ENCODE results near the gene PTH1R.

DNA sequence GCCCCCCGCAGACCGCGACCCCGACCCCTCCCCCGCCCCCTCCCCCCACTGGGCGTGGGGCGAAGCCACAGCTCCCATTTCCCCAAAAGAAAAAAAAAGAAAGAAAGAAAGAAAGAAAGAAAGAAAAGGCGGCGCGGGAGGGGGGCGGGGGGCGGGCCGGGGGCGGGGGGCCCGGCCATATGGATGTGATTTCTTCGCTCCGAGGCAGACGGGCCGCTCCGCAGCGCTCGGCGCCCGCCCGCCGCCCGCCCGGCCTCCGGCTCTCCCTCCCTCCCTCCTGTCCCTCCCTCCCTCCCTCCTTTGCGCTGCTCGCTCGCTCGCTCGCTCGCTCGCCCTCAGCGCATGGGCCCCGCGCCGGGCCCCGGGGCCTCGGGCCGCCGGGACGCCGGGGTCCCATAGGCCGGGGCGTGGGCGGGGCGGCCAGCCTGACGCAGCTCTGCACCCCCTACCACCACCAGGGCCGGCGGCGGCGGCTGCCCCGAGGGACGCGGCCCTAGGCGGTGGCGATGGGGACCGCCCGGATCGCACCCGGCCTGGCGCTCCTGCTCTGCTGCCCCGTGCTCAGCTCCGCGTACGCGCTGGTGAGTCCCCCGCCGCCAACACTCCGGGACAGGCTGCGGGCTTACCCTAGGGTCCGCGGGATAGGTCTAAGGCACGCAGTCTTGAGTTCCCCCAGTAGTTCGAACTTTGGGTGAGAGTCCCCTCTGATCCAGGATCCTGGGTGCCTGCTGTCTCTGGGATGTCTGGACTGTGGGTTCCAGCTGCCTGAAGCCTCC lies 5.7 kb downstream of the PTH1R start:
- no peak for TF ChIP-seq TCF7L2 (IDR thresholded peaks at IDR 0.05; ENCODE audit: low read depth, low read length)
- TF ChIP-seq, protein P1, sequence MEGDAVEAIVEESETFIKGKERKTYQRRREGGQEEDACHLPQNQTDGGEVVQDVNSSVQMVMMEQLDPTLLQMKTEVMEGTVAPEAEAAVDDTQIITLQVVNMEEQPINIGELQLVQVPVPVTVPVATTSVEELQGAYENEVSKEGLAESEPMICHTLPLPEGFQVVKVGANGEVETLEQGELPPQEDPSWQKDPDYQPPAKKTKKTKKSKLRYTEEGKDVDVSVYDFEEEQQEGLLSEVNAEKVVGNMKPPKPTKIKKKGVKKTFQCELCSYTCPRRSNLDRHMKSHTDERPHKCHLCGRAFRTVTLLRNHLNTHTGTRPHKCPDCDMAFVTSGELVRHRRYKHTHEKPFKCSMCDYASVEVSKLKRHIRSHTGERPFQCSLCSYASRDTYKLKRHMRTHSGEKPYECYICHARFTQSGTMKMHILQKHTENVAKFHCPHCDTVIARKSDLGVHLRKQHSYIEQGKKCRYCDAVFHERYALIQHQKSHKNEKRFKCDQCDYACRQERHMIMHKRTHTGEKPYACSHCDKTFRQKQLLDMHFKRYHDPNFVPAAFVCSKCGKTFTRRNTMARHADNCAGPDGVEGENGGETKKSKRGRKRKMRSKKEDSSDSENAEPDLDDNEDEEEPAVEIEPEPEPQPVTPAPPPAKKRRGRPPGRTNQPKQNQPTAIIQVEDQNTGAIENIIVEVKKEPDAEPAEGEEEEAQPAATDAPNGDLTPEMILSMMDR (IDR thresholded peaks at IDR 0.05): no peak

Measured in Panc1 (cell line).